HAP-1 (cell line): ENCODE measurements around the gene TTLL4.

Experiments used
- DNase-seq, 2 experiments: peaks; one replicate each; pipeline ENCODE4 v3.0.0-alpha.2; 2016 to 2020; ENCODE audit warnings: low spot score in 2 of 2
- H3K27me3 ChIP-seq: fragments of 250-450 bp; sonication (Bioruptor Pico); 2 replicates; pipeline ENCODE4 v1.5.1; 2020; ENCODE audit warnings: low read depth, mild to moderate bottlenecking, moderate library complexity
- H3K36me3 ChIP-seq: fragments of 250-450 bp; sonication (Bioruptor Pico); replicated peaks from 2 replicates; pipeline ENCODE4 v1.5.1; 2020; ENCODE audit warnings: mild to moderate bottlenecking
- H3K4me1 ChIP-seq: fragments of 250-450 bp; sonication (Bioruptor Pico); 2 replicates; pipeline ENCODE4 v1.5.1; 2020; ENCODE audit warnings: mild to moderate bottlenecking
- H3K4me3 ChIP-seq: fragments of 250-450 bp; sonication (Bioruptor Pico); 2 replicates; pipeline ENCODE4 v1.5.1; 2020; ENCODE audit warnings: mild to moderate bottlenecking, moderate library complexity
- H3K9me3 ChIP-seq: fragments of 250-450 bp; sonication (Bioruptor Pico); 2 replicates; pipeline ENCODE4 v1.5.1; 2020; ENCODE audit warnings: mild to moderate bottlenecking, moderate library complexity
- in situ Hi-C: fragments of 300-500 bp; cut with MboI; formaldehyde crosslinking; loops from 3 replicates; pipeline ENCODE4 v1.14.3; 2020; ENCODE audit warnings: low sequenced_read_pairs, inconsistent platforms, mixed read lengths

The TTLL4 gene

GRCh38 chr2:218721934-218722333, 11.3 kb downstream of the TTLL4 start:
- in situ Hi-C loops = no loop called here
- Histone ChIP-seq H3K4me3 (no peak overlapping the region), H3K27me3 (no peaks in the 10 kb centered on the region), H3K4me1 (peaks cover 10% of the 10 kb centered on the region), H3K36me3 (peaks cover 6% of the 10 kb centered on the region), H3K9me3 (peaks cover 7% of the 10 kb centered on the region)
- no peak for DNase-seq

GRCh38 chr2:218722419-218722818, 11.8 kb downstream of the TTLL4 start:
- H3K4me3 ChIP-seq = no peak overlapping the region

GRCh38 chr2:218722876-218723785, 12.5 kb downstream of the TTLL4 start:
- peaks cover 10% of the 10 kb centered on the region for H3K4me1 ChIP-seq
- peaks cover 14% of the 10 kb centered on the region for H3K9me3 ChIP-seq
- H3K4me3 ChIP-seq = no peak overlapping the region
- no peak for DNase-seq
- no peaks in the 10 kb centered on the region for H3K27me3 ChIP-seq
- in situ Hi-C loops = no loop called here
- H3K36me3 ChIP-seq = peaks cover 8% of the 10 kb centered on the region

More at GRCh38 chr2:218722419-218722818, 11.8 kb downstream of the TTLL4 start:
- Histone ChIP-seq H3K27me3 (no peaks in the 10 kb centered on the region), H3K36me3 (peaks cover 5% of the 10 kb centered on the region), H3K9me3 (peaks cover 10% of the 10 kb centered on the region), H3K4me1 (peaks cover 10% of the 10 kb centered on the region)
- DNase-seq = no peak
- in situ Hi-C loops = no loop called here

- Histone ChIP-seq H3K9me3 (peaks cover 14% of the 10 kb centered on the region), H3K4me3 (no peak overlapping the region), H3K4me1 (peaks cover 3% of the 10 kb centered on the region; the same call in 1 of the 2 replicates), H3K27me3 (no peaks in the 10 kb centered on the region), H3K36me3 (peaks cover 10% of the 10 kb centered on the region)
- DNase-seq = no peak
- in situ Hi-C loops = loop anchor here (5.0 kb wide), 1 partner anchor 126 kb away; no protein-coding TSS in a partner anchor
Observed at GRCh38 chr2:218726004-218726574, 15.5 kb downstream of the TTLL4 start.

- DNase-seq = no peak
- H3K36me3 ChIP-seq = peaks cover 11% of the 10 kb centered on the region
- H3K27me3 ChIP-seq = no peaks in the 10 kb centered on the region
- peaks cover 14% of the 10 kb centered on the region for H3K9me3 ChIP-seq
- in situ Hi-C loops = loop anchor here (5.0 kb wide), 1 partner anchor 125 kb away; no protein-coding TSS in a partner anchor
- H3K4me3 ChIP-seq = no peak overlapping the region
- peaks cover 1% of the 10 kb centered on the region; the same call in 1 of the 2 replicates for H3K4me1 ChIP-seq
Observed at GRCh38 chr2:218727502-218728165, 17.0 kb downstream of the TTLL4 start.

- H3K9me3 ChIP-seq = peaks cover 14% of the 10 kb centered on the region
- no peak overlapping the region for H3K4me3 ChIP-seq
- peaks cover 9% of the 10 kb centered on the region for H3K4me1 ChIP-seq
- H3K36me3 ChIP-seq = peaks cover 11% of the 10 kb centered on the region
- no peak for DNase-seq
- H3K27me3 ChIP-seq = no peaks in the 10 kb centered on the region
- in situ Hi-C loops = loop anchor here (5.0 kb wide), 1 partner anchor 123 kb away; no protein-coding TSS in a partner anchor
Observed at GRCh38 chr2:218729640-218730039, 19.0 kb downstream of the TTLL4 start.

GRCh38 chr2:218732052-218732760, 21.6 kb downstream of the TTLL4 start:
- peaks cover 16% of the 10 kb centered on the region for H3K4me1 ChIP-seq
- H3K4me3 ChIP-seq = no peak overlapping the region
- in situ Hi-C loops = no loop called here
- H3K27me3 ChIP-seq = no peaks in the 10 kb centered on the region
- peaks cover 5% of the 10 kb centered on the region; the same call in 1 of the 2 replicates for H3K9me3 ChIP-seq
- H3K36me3 ChIP-seq = peaks cover 20% of the 10 kb centered on the region
- no peak for DNase-seq

- Histone ChIP-seq H3K27me3 (no peaks in the 10 kb centered on the region), H3K36me3 (peaks cover 22% of the 10 kb centered on the region), H3K9me3 (0 out of 2 replicates have a peak, but pooled peaks cover under 1% of the 10 kb centered on the region), H3K4me1 (peaks cover 16% of the 10 kb centered on the region), H3K4me3 (no peak overlapping the region)
- no peak for DNase-seq
- in situ Hi-C loops = no loop called here
Observed at GRCh38 chr2:218732761-218733158, 22.1 kb downstream of the TTLL4 start.

GRCh38 chr2:218733171-218734021, 22.8 kb downstream of the TTLL4 start:
- in situ Hi-C loops = no loop called here
- Histone ChIP-seq H3K27me3 (no peaks in the 10 kb centered on the region), H3K36me3 (peaks cover 26% of the 10 kb centered on the region), H3K9me3 (no peaks in the 10 kb centered on the region), H3K4me3 (no peak overlapping the region), H3K4me1 (peaks cover 16% of the 10 kb centered on the region)
- DNase-seq = no peak

GRCh38 chr2:218734190-218734975, 23.7 kb downstream of the TTLL4 start:
- peak; percentile 49 to 83 for DNase-seq
- Histone ChIP-seq H3K27me3 (no peaks in the 10 kb centered on the region), H3K9me3 (no peaks in the 10 kb centered on the region), H3K36me3 (peaks cover 35% of the 10 kb centered on the region), H3K4me1 (peaks cover 16% of the 10 kb centered on the region), H3K4me3 (no peak overlapping the region)
- in situ Hi-C loops = no loop called here

GRCh38 chr2:218736531-218736930, 25.9 kb downstream of the TTLL4 start:
- Histone ChIP-seq H3K4me1 (peaks cover 16% of the 10 kb centered on the region), H3K36me3 (peaks cover 54% of the 10 kb centered on the region), H3K9me3 (no peaks in the 10 kb centered on the region), H3K27me3 (no peaks in the 10 kb centered on the region), H3K4me3 (no peak overlapping the region)
- DNase-seq = no peak
- in situ Hi-C loops = no loop called here

- in situ Hi-C loops = no loop called here
Observed at GRCh38 chr2:218743068-218743467, 32.4 kb downstream of the TTLL4 start.

More at GRCh38 chr2:218743068-218743467, 32.4 kb downstream of the TTLL4 start:
- DNase-seq = no peak
- H3K4me1 ChIP-seq = no peaks in the 10 kb centered on the region
- H3K27me3 ChIP-seq = no peaks in the 10 kb centered on the region
- H3K9me3 ChIP-seq = no peaks in the 10 kb centered on the region
- H3K36me3 ChIP-seq = peaks cover 72% of the 10 kb centered on the region
- no peak overlapping the region for H3K4me3 ChIP-seq
